ENCODE data around the gene AIDA.

DNA sequence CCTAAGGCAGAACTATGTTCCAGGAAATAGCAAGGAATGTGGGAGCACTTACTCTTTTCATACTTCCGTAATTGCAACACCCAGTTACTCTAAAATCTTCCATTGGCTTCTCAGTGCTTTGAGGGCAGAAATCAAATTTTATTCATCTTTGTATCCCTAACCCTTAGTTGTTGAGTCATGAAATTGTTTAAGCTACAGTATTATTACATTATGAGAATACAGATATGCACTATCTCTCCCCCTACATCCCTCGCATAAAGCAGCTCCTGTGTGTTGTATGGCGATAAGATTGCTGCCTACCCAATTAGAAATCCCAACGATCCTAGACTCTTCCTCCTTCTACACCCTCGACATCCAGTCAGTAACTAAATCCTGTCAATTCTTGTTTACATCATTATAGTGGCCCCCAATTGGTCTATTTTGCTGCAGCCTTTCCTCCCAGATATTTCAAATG, 2.6 kb downstream of the AIDA start:
- TF ChIP-seq, protein P1, sequence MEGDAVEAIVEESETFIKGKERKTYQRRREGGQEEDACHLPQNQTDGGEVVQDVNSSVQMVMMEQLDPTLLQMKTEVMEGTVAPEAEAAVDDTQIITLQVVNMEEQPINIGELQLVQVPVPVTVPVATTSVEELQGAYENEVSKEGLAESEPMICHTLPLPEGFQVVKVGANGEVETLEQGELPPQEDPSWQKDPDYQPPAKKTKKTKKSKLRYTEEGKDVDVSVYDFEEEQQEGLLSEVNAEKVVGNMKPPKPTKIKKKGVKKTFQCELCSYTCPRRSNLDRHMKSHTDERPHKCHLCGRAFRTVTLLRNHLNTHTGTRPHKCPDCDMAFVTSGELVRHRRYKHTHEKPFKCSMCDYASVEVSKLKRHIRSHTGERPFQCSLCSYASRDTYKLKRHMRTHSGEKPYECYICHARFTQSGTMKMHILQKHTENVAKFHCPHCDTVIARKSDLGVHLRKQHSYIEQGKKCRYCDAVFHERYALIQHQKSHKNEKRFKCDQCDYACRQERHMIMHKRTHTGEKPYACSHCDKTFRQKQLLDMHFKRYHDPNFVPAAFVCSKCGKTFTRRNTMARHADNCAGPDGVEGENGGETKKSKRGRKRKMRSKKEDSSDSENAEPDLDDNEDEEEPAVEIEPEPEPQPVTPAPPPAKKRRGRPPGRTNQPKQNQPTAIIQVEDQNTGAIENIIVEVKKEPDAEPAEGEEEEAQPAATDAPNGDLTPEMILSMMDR (conservative IDR thresholded peaks at IDR 0.05): no peak
- no peak for TF ChIP-seq EZH2 (IDR thresholded peaks at IDR 0.05; ENCODE audit: low read depth)
